Tongue (tissue), 2 donors: ENCODE measurements around the gene FCRL1. TPM values are rescaled to one million over a fixed set of nuclear protein-coding genes. Genes with fewer than 3 reads are reported as not detected.

Experiments used
- small RNA-seq: library from RNA; depleted of rRNA; stranded (forward); fragments of <200 nt; gene quantifications from one replicate; pipeline ENCODE3, GENCODE V24; 2014; ENCODE audit warnings: low replicate concordance
- total RNA-seq: library from RNA; depleted of rRNA; stranded (reverse); fragments of >200 nt; gene quantifications from one replicate; pipeline ENCODE4 v1.2.3, GENCODE V29; 2014

FCRL1 gene
- total RNA-seq, 1 donor from 2014 or later: 1.2 TPM

Small RNAs within 50 kb of the gene (small RNA-seq; reads per million reads assigned to genes)
- not detected for gene MRPS21P2

Other genes starting within 250 kb of the FCRL1 start
- not detected for gene FCRL4, start 222.0 kb downstream of the FCRL1 start, total RNA-seq
- not detected for gene FCRL3, start 119.4 kb downstream of the FCRL1 start, total RNA-seq
- gene FCRL2, start 43.0 kb downstream of the FCRL1 start, total RNA-seq: 0.10 TPM
- gene CD5L, start 21.7 kb upstream of the FCRL1 start, total RNA-seq: not detected
- gene KIRREL1, start 173.5 kb upstream of the FCRL1 start, total RNA-seq: 46.2 TPM